ENCODE data around the gene CHST13. TPM values are rescaled to one million over a fixed set of nuclear protein-coding genes. Genes with fewer than 3 reads are reported as not detected.

The CHST13 gene
- total and polyA plus RNA-seq, 7 donors: 0.07 to 0.20 TPM; not detected in 5

DNA sequence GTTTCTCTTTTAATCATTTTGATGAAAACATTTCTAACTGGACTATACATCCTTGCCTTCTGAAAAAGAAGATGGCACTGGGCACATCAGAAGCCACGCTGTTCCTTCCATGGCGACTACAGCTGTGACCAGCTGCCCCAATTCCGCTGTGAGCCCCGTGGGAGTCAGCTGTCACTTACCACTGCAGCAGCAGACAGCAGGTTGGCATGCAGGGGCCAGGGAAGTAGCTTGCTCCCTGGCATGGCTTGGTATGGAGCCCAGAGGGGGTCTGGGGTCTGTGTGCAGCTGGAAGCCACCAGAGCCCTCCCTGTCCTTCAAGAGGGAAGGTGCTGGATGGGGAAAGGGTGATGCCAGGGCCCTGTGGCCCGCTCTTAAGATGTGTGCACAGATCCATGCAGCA, 43.7 kb upstream of the CHST13 start:
- Histone ChIP-seq H3K4me1 (peaks cover 13% of the 10 kb centered on the region), H3K9me3 (no peaks in the 10 kb centered on the region), H3K27me3 (ENCODE audit: insufficient read depth in 3 of 3, low read length in 2 of 3) (no peaks in the 10 kb centered on the region), H3K4me3 (no peak overlapping the region), H3K36me3 (ENCODE audit: insufficient read depth in 1 of 2, low read depth in 1 of 2) (no peaks in the 10 kb centered on the region), H3K27ac (no peak overlapping the region)
- WGBS, 3 donors: 62 to 76% (median 67%) methylated on average over 5 of the region's 5 CpGs
- intact Hi-C loops (cut with DNase I): no loop called here
- ATAC-seq (no peak), DNase-seq (peak in 1 of 2 donors; percentile 37)
- TF ChIP-seq, protein P1, sequence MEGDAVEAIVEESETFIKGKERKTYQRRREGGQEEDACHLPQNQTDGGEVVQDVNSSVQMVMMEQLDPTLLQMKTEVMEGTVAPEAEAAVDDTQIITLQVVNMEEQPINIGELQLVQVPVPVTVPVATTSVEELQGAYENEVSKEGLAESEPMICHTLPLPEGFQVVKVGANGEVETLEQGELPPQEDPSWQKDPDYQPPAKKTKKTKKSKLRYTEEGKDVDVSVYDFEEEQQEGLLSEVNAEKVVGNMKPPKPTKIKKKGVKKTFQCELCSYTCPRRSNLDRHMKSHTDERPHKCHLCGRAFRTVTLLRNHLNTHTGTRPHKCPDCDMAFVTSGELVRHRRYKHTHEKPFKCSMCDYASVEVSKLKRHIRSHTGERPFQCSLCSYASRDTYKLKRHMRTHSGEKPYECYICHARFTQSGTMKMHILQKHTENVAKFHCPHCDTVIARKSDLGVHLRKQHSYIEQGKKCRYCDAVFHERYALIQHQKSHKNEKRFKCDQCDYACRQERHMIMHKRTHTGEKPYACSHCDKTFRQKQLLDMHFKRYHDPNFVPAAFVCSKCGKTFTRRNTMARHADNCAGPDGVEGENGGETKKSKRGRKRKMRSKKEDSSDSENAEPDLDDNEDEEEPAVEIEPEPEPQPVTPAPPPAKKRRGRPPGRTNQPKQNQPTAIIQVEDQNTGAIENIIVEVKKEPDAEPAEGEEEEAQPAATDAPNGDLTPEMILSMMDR (IDR thresholded peaks at IDR 0.05): no peak

DNA sequence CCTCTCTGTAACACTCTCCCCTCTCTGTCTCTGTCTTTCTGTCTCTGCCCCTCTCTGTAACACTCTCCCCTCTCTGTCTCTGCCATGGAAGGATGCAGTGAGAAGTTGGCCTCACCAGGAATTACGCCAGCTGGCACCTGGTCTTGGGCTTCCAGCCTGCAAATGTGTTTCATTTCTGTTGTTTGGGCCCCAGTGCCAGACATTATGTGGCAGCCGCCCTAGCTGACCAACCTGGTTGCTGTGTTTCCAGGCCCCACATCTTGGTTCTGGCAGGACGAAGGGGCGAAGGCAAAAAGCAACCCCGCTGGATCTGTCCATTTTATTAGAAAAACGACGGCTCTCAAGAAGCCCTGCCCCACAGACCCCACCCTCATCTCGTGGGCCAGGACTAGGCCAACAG, 43.1 kb upstream of the CHST13 start:
- Histone ChIP-seq H3K27ac (no peak overlapping the region), H3K36me3 (ENCODE audit: insufficient read depth in 1 of 2, low read depth in 1 of 2) (no peaks in the 10 kb centered on the region), H3K4me1 (peaks cover 13% of the 10 kb centered on the region), H3K4me3 (no peak overlapping the region), H3K27me3 (ENCODE audit: insufficient read depth in 3 of 3, low read length in 2 of 3) (no peaks in the 10 kb centered on the region), H3K9me3 (no peaks in the 10 kb centered on the region)
- DNase-seq: peak in 1 of 2 donors; percentile 62
- intact Hi-C loops (cut with DNase I): no loop called here
- ATAC-seq: no peak
- 45 to 58% (median 53%) methylated on average over 8 of the region's 8 CpGs for WGBS, 3 donors
- TF ChIP-seq, protein P1 (IDR thresholded peaks at IDR 0.05): no peak

DNA sequence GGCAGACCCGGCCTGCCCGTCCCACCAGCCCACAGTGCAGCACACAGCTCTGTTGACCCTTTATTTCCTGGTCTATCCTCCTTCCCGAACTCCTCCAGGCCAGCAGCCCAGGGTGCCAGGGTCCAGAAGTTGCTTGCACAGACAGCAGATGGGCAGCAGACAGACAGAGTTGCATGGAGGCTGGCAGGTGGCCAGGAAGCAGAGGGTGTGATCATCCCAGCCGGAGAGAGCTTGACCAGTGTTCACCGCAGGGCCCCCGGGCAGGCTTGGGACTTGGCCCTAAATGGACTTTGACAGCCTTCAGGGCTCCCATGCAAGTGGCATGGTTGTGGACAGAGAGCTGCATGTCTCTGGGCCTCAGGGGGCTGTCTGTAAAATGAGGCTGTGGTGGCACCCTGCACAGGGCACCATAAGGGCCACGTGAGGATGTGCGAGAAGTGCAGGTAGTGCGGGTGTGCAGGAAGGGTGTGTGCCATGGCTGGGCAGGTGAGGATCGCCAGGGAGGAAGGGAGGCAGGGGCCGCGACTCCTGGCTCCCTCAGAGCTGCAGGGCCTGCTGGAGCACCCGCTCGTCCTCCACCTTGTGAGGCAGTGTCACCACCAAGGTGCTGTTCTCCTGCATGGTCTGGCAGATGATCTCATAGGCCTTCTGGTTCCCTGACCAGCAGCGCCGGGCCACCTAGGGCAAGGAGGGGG, 42.0 kb upstream of the CHST13 start:
- ATAC-seq: peak in 2 of 4 donors; percentile 25 to 29
- Histone ChIP-seq H3K4me1 (peaks cover 16% of the 10 kb centered on the region), H3K27ac (no peak overlapping the region), H3K27me3 (ENCODE audit: insufficient read depth in 3 of 3, low read length in 2 of 3) (no peaks in the 10 kb centered on the region), H3K4me3 (no peak overlapping the region), H3K36me3 (ENCODE audit: insufficient read depth in 1 of 2, low read depth in 1 of 2) (no peaks in the 10 kb centered on the region), H3K9me3 (no peaks in the 10 kb centered on the region)
- 68 to 76% (median 76%) methylated on average over 14 to 16 of the region's 16 CpGs for WGBS, 3 donors
- intact Hi-C loops (cut with DNase I): no loop called here
- TF ChIP-seq, protein P1 (IDR thresholded peaks at IDR 0.05): no peak
- DNase-seq: peak; percentile 57 to 72

DNA sequence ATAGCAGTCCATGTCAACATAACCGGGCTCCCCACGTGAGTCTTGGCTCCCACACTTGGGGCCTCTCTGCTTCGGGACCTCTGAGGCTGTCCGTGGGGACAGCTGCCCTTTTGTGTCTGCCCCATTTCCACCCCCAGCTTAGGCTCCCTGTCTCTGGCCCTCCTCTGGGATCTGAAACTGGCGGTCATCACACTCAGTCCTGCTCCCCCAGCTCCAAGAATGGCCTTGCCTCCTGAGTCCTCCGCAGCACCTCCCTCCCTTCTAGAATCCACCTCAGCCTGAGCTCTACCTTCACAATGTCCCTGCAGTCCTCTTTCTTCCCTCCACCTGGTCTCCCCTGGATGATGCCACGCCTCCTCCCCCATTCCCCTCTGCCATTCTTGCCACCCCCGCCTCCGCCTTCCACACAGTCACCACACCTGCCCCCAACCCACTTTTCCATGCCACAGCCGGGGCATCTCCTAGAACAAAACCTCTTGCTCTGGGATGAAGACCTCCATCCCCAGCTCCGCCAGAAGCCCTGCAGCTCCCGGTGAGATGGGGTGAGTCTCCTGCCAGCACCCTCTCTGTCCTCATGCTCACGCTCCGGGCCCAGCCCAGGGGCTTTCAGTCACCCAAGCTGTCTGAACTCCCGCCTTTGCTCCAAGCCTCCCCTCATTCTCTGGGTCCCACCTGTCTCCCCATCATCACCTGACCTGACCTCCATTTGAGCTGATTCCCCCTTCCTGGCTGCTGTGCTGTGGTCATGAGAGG, 41.3 kb upstream of the CHST13 start:
- 82 to 97% (median 96%) methylated on average over 15 of the region's 15 CpGs for WGBS, 3 donors

More for the DNA sequence above, 41.3 kb upstream of the CHST13 start:
- intact Hi-C loops (cut with DNase I): no loop called here
- DNase-seq (peak in 1 of 2 donors; percentile 36), ATAC-seq (no peak)
- H3K9me3 ChIP-seq: no peaks in the 10 kb centered on the region
- TF ChIP-seq, protein P1 (IDR thresholded peaks at IDR 0.05): no peak
- peaks cover 16% of the 10 kb centered on the region for H3K4me1 ChIP-seq
- H3K36me3 ChIP-seq (ENCODE audit: insufficient read depth in 1 of 2, low read depth in 1 of 2): no peaks in the 10 kb centered on the region
- no peak overlapping the region for H3K27ac ChIP-seq
- H3K27me3 ChIP-seq (ENCODE audit: insufficient read depth in 3 of 3, low read length in 2 of 3): no peaks in the 10 kb centered on the region
- H3K4me3 ChIP-seq: no peak overlapping the region

Measured in psoas muscle (tissue), 8 donors.